ENCODE measurements around the gene CDKN2C. TPM values are rescaled to one million over a fixed set of nuclear protein-coding genes. Genes with fewer than 3 reads are reported as not detected.
"Not testable (repeated sequence)": the region's sequence is repeated elsewhere in the genome, so short reads cannot be mapped to it uniquely, and the experiment has no call there.

The CDKN2C gene
- total and polyA plus RNA-seq, 2 experiments from 2014 or later, result 2.8 to 3.2 TPM

- Histone ChIP-seq H3K27me3 (no peaks in the 10 kb centered on the region), H3K36me3 (replicated peaks; ENCODE audit: insufficient read depth, low read depth) (no peaks in the 10 kb centered on the region), H3K9me2 (replicated peaks; ENCODE audit: insufficient read depth) (no peaks in the 10 kb centered on the region), H3K27ac (no peak overlapping the region), H3K4me1 (ENCODE audit: insufficient read depth) (no peaks in the 10 kb centered on the region), H3K79me2 (peaks cover 85% of the 10 kb centered on the region), H3K9me3 (ENCODE audit: low read depth) (no peaks in the 10 kb centered on the region), H3K4me2 (no peak overlapping the region), H2AFZ (no peak overlapping the region), H4K20me1 (ENCODE audit: insufficient read depth, poor library complexity, severe bottlenecking) (peaks cover 10% of the 10 kb centered on the region), H3K4me3 (no peak overlapping the region)
- no peak for DNase-seq (ENCODE audit: low spot score)
- TF ChIP-seq EZH2 (IDR thresholded peaks at IDR 0.05; ENCODE audit: borderline replicate concordance), result no peak
- no peak for TF ChIP-seq EZH2phosphoT487 (IDR thresholded peaks at IDR 0.05; ENCODE audit: low read depth, severe bottlenecking, unreplicated experiment)
- TF ChIP-seq, protein P1, sequence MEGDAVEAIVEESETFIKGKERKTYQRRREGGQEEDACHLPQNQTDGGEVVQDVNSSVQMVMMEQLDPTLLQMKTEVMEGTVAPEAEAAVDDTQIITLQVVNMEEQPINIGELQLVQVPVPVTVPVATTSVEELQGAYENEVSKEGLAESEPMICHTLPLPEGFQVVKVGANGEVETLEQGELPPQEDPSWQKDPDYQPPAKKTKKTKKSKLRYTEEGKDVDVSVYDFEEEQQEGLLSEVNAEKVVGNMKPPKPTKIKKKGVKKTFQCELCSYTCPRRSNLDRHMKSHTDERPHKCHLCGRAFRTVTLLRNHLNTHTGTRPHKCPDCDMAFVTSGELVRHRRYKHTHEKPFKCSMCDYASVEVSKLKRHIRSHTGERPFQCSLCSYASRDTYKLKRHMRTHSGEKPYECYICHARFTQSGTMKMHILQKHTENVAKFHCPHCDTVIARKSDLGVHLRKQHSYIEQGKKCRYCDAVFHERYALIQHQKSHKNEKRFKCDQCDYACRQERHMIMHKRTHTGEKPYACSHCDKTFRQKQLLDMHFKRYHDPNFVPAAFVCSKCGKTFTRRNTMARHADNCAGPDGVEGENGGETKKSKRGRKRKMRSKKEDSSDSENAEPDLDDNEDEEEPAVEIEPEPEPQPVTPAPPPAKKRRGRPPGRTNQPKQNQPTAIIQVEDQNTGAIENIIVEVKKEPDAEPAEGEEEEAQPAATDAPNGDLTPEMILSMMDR (IDR thresholded peaks at IDR 0.05; ENCODE audit: poor library complexity), result no peak
- WGBS (ENCODE audit: low lambda C conversion rate, missing lambda C conversion rate), result 84% methylated on average over 9 of the region's 9 CpGs
These were observed 20.6 kb upstream of the CDKN2C start for GRCh38 chr1:50949286-50949982.

- H3K27ac ChIP-seq, result peak overlapping the region; percentile 9
- peak overlapping the region; percentile 36 for H3K4me2 ChIP-seq
These were observed 19.6 kb upstream of the CDKN2C start for GRCh38 chr1:50950396-50950795.

GRCh38 chr1:50952566-50952965 is 17.5 kb upstream of the CDKN2C start:
- not testable (repeated sequence) for H3K4me1 ChIP-seq (ENCODE audit: insufficient read depth); DNase-seq (ENCODE audit: low spot score); H3K9me2 ChIP-seq (replicated peaks; ENCODE audit: insufficient read depth); H4K20me1 ChIP-seq (ENCODE audit: insufficient read depth, poor library complexity, severe bottlenecking); H2AFZ ChIP-seq; H3K4me3 ChIP-seq; H3K4me2 ChIP-seq; H3K36me3 ChIP-seq (replicated peaks; ENCODE audit: insufficient read depth, low read depth); H3K9me3 ChIP-seq (ENCODE audit: low read depth); H3K27me3 ChIP-seq; H3K27ac ChIP-seq
- WGBS (ENCODE audit: low lambda C conversion rate, missing lambda C conversion rate), result 97% methylated on average over 15 of the region's 31 CpGs
- peaks cover 85% of the 10 kb centered on the region for H3K79me2 ChIP-seq

More at GRCh38 chr1:50950396-50950795, 19.6 kb upstream of the CDKN2C start:
- Histone ChIP-seq H3K4me3 (no peak overlapping the region), H2AFZ (no peak overlapping the region), H3K36me3 (replicated peaks; ENCODE audit: insufficient read depth, low read depth) (no peaks in the 10 kb centered on the region), H3K4me1 (ENCODE audit: insufficient read depth) (no peaks in the 10 kb centered on the region), H3K27me3 (no peaks in the 10 kb centered on the region), H3K79me2 (peaks cover 85% of the 10 kb centered on the region), H3K9me2 (replicated peaks; ENCODE audit: insufficient read depth) (no peaks in the 10 kb centered on the region), H3K9me3 (ENCODE audit: low read depth) (no peaks in the 10 kb centered on the region), H4K20me1 (ENCODE audit: insufficient read depth, poor library complexity, severe bottlenecking) (peaks cover 10% of the 10 kb centered on the region)
- peak; percentile 18 for DNase-seq (ENCODE audit: low spot score)
- WGBS (ENCODE audit: low lambda C conversion rate, missing lambda C conversion rate), result 72% methylated on average over 1 of the region's 1 CpG
- TF ChIP-seq EZH2 (IDR thresholded peaks at IDR 0.05; ENCODE audit: borderline replicate concordance) (no peak), EZH2phosphoT487 (IDR thresholded peaks at IDR 0.05; ENCODE audit: low read depth, severe bottlenecking, unreplicated experiment) (no peak)
- TF ChIP-seq, protein P1 (IDR thresholded peaks at IDR 0.05; ENCODE audit: poor library complexity), result no peak

DNA sequence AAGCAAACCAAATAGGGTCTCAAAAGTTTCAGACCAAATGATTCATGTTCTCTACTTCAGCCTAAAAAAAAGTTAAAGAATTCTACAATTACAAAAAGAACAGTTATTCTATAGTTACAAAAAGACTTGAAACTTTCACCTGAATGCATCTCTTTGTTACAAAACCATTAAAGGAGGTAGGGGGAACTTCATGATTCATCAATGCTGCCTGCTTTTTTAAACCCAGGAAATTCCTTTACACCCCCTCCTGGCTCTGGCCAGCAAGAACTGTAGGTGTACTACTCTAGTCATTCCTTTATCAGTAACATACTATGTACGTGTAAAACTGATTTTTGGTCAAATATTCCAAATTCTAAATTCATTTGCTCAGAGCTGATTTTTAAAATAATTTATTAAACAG is 14.9 kb upstream of the CDKN2C start:
- WGBS (ENCODE audit: low lambda C conversion rate, missing lambda C conversion rate), result 68% methylated on average over 1 of the region's 1 CpG
- no peak overlapping the region for H2AFZ ChIP-seq
- H4K20me1 ChIP-seq (ENCODE audit: insufficient read depth, poor library complexity, severe bottlenecking), result peaks cover 3% of the 10 kb centered on the region
- DNase-seq (ENCODE audit: low spot score), result no peak
- no peak overlapping the region for H3K4me3 ChIP-seq
- H3K9me2 ChIP-seq (replicated peaks; ENCODE audit: insufficient read depth), result no peaks in the 10 kb centered on the region
- no peaks in the 10 kb centered on the region for H3K27me3 ChIP-seq
- TF ChIP-seq EZH2 (IDR thresholded peaks at IDR 0.05; ENCODE audit: borderline replicate concordance), result no peak
- TF ChIP-seq, protein P1 (IDR thresholded peaks at IDR 0.05; ENCODE audit: poor library complexity), result no peak
- TF ChIP-seq EZH2phosphoT487 (IDR thresholded peaks at IDR 0.05; ENCODE audit: low read depth, severe bottlenecking, unreplicated experiment), result no peak
- no peaks in the 10 kb centered on the region for H3K36me3 ChIP-seq (replicated peaks; ENCODE audit: insufficient read depth, low read depth)
- H3K79me2 ChIP-seq, result peaks cover 77% of the 10 kb centered on the region
- no peak overlapping the region for H3K27ac ChIP-seq
- H3K9me3 ChIP-seq (ENCODE audit: low read depth), result no peaks in the 10 kb centered on the region
- no peak overlapping the region for H3K4me2 ChIP-seq
- peaks cover 8% of the 10 kb centered on the region for H3K4me1 ChIP-seq (ENCODE audit: insufficient read depth)
